Epidermal melanocyte (primary cell): ENCODE measurements around the gene HMGB3.
"Not testable (repeated sequence)": the region's sequence is repeated elsewhere in the genome, so short reads cannot be mapped to it uniquely, and the experiment has no call there.

Experiments
- DNase-seq: peaks from one replicate; pipeline ENCODE4 v3.0.0; 2011; ENCODE audit warnings: low spot score; ENCODE audit not compliant: insufficient read length

HMGB3 gene

DNA sequence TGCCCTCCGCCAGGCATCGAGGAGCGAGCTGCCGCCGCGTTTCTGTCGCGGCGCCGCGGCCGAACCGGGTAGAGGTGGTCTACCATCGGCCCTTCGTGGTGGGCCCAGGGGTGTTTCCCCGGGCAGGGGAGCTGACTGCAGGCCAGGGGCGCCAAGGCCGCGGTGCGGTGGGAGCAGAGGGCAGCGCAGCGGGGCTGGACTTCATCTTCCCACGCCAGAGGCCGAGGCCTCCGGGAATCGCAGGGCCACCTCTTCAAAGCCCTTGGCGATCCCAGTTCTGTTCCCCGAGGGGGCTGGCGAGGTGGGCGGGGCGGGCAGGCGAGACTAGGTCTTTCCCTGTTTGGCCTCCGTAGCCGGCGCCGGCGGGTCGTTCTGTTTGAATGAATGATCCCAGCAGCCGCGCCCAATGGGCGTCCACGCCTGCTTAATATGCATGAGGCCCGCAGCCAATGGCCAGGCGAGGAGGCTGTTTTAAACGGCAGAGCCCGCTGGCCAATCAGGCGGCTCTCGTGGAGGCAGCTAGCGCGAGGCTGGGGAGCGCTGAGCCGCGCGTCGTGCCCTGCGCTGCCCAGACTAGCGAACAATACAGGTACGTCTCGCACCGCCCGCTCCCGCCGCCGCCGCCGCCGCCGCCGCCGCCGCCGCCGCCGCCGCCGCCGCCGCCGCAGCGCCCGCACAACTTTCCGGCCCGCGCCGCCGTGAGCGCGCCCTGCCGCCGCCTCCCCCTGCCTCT lies at the start of gene HMGB3:
HMGB3 (plus strand) TSS at position 548 of the 733 bp plus-strand sequence. CDS start 2,265 bp downstream, outside the sequence.
- DNase-seq, result peak; percentile 81

GRCh38 chrX:150933945-150934350 lies 49.2 kb upstream of the HMGB3 start:
- DNase-seq, result no peak

- no peak for DNase-seq
Observed at GRCh38 chrX:150934453-150934852, 48.7 kb upstream of the HMGB3 start.

GRCh38 chrX:150935467-150935866 lies 47.7 kb upstream of the HMGB3 start:
- DNase-seq, result no peak

DNA sequence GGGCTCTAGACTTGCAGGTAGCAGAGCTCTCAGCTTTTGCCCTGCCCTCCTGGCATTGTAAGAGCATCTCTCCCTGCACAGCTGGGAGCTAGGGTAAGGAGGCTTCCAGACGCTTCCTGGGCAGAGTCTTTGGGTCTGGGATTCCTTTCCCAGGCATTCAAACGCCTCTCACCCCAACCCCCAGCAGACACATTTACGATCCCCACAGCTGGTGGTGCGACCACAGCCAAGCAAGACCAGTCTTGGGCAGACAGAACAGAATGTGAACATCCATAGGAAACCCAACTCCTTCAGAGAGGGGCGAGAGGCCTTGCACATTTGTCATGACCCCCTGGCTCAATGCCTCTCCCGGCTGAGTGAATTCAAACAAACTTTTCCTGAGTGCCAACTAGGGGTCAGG lies 46.6 kb upstream of the HMGB3 start:
- DNase-seq, result no peak

DNA sequence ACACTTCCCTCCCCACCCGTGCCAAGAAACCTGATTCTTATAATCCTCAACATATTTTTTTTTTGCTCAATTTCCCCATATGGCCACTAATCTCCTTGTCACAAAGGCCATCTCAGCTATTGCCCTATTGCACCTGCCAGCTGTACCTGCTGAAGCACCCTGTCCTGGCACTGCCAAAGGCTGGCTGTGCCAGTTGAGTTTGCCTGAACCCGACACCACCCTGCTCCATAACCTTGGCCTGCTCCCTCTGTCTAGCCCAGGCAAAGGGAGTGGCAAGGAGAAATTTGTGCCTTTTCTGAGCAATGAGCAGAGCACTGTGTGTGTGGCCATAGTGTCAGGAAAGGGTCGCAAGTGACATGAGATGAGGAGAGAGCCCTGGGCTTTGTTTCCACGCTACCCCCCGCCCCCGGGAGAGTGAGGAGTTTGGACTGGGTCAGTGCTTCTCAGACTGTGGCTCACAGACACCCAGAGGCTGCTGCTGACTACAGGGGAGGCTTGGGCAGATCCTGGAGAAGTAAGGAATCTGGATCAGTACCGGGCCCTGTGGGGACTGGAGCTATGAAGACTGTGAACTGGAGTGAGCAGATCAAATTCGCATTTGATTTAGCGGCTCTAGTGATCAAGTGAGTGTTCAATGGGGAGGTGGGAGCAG lies 42.2 kb upstream of the HMGB3 start:
- DNase-seq, result no peak

DNA sequence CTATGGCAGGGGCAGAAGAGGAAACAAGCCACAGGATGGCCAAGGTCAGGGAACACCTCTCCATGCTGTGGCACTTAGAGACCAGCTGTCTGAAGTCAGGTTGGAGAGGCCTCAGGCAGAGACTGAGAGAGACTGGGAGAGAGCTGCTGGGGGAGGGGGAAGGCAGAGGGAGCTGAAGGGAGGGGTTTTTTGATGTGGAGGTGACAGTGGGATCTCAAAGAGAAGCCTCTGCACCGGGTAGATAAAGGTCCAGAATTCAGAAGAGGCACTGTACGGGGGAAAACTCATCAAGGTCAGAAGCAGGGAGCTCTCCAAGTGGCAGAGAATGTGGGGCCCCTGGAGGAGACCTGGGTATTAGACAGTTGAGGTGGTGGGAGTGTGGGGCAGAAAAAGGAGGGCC lies 41.6 kb upstream of the HMGB3 start:
- DNase-seq, result no peak

DNA sequence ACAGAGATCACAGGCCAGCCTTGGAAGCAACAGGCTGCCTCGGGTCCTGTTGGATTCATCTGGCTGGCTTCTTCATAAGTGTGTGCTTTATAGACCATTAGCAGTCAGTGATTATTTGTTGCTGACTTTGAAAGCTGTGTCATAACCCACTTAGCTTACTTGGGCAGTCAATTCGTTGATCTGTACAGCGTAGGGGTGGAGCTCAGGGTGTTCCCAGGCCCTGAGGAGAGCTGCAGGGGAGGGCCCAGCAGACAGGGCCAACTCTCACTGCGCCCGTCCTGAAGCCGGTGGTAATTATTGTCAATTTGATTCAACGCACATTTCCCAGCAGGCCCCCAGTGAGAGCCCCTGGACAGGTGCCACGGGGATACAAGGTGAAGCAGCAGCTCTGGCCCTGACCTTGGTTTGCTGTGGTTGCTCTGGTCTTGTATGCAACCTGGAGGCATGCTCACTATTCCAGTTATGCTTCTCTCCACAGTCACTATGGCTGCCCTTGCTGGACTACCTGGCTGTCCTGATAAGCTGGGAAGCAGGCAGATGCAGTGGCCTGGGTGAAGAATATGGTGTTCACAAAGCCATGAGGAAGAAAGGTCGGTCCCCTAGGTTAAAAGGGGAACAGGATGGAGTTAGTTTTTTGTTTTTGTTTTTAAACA lies 40.1 kb upstream of the HMGB3 start:
- no peak for DNase-seq

DNA sequence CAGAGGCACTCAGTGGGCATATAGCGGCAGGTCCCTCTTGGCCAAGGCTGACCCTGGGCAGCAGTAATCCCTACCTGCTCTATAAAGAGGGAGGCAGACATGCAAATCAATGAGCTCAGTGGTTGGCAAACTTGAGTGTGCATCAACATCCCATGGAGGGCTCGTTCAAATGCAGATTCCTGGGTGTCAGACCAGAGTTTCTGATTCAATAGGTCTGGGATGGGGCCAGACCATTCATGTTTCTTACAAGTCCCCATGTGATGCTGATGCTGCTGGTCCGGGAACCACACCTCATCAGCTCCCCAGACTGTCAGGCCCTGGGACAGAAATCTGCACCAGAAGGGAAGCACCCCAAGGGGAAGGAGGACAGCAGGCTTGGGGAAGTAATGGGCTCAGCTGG lies 38.9 kb upstream of the HMGB3 start:
- no peak for DNase-seq

GRCh38 chrX:150954951-150955350 lies 28.2 kb upstream of the HMGB3 start:
- DNase-seq, result no peak

GRCh38 chrX:150955590-150955989 lies 27.5 kb upstream of the HMGB3 start:
- DNase-seq, result no peak

DNA sequence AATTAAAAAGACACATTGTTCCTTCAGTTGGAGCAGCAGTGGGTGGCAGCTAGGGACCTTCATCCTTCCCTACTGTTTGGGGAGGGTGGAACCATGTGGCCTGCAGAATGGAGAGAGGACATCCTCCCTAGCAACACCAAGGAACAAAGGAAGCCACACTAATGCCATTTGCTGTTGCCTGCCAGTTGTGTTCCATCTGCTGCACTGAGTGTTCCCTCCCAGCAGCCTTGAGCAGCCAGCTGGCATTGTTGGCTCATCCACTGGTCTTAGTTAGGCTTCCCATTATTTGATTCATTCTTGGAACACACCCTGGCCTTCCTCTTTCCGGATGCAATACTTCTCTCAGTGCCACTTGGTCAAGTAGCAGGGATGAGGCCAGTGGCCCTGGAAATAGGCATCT lies 25.0 kb upstream of the HMGB3 start:
- DNase-seq, result no peak

- DNase-seq, result no peak
Observed at GRCh38 chrX:150959557-150959956, 23.6 kb upstream of the HMGB3 start.

- DNase-seq, result no peak
Observed at GRCh38 chrX:150961631-150962030, 21.5 kb upstream of the HMGB3 start.

DNA sequence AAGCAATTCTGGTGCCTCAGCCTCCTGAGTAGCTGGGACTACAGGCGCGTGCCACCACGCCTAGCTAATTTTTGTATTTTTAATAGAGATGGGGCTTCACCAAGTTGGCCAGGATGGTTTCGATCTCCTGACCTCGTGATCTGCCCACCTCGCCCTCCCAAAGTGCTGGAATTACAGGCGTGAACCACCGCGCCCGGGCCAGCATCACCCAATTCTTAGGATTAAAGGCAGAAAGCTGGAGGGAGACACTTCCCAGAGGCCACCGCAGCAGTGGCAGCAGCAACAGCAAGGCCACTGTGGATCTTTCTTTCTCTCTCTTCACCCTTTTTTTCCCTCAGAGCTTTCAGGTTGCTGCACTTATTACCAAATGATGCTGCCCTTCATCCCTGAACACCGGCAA lies 18.7 kb upstream of the HMGB3 start:
- not testable (repeated sequence) for DNase-seq

DNA sequence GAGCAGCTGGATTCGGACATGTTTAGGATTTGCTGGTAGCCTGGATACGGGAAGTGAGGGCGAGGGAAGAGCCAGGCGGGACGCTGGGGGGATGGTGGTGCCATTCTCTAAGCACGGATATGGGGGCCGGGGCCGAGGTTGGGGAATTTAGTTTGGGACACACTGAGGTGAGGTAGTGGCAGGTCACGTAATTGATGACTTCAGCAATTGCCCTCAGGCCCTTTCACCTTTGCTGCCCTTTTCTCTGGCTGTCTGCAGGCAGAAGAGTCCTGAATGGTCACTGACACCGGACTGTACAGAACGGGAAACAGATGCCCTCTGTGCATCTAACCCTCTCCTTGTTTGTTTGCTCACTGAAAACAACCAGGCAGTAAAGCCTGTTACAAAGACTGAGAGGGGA lies 16.9 kb upstream of the HMGB3 start:
- DNase-seq, result no peak

- DNase-seq, result no peak
Observed at GRCh38 chrX:150966742-150967141, 16.4 kb upstream of the HMGB3 start.

- no peak for DNase-seq
Observed at GRCh38 chrX:150967786-150968185, 15.3 kb upstream of the HMGB3 start.

DNA sequence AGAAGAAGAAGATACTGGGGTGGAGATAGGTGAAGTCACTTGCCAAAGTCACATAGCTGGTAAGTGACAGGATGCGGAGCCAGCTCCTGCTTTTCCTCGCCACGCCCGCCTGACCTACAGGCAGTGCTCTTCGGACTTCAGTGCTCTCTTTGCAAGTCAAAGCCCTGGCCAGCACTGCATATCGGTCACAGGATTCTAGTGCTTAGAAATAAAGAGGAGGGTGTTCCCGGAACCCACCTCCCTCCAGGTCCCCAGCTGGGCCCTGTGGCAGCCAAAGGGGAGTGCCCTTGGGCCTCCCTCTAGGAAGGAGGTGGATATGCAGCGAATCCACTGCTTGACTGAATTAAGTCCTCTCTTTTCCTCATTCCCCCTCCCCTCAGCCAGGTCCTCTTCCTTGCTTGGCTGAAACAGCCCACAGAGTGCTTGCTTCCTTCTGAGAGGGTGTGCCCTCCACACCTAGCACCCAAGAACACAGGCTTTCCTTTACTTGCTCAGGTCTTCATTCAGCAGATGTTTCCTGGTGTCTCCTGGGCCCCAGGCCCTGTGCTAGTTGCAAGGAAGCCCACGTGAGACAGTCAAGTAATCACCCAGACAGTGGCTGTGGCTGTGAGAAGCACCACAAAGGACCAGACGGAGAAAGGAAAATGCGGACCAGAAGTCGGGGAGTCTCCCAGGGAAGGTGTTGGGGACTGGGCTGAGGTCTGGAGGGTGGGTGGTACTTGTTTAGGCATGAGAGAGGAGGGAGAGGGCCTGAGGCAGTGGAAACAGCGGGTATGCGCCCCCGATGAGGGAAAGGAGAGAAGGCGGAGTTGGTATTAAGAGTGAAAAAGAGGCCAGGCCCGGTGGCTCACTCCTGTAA lies 14.0 kb upstream of the HMGB3 start:
- DNase-seq, result no peak

DNA sequence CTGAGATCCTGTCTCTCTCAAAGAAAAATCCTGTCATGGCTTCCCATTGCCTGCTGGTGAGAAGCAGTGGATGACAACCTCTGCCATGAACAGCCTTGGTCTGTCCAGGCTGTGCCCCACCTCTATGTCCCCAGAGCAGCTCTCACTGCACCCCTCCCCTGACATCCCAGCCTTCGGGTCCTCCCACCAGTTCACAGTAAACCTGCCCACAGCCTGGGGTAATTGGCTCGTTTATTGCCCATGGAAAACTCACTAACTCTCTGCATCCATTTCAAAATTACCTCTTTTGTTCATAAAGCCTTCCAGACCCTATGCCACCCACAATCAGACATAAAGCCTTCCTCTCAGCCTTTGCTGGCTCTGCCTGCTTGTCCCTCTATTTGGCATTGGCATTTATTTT lies 10.7 kb upstream of the HMGB3 start:
- DNase-seq, result no peak

- DNase-seq, result no peak
Observed at GRCh38 chrX:150975655-150976390, 7.3 kb upstream of the HMGB3 start.
